Vagina (tissue), 2 donors: ENCODE data around the gene GNAQ.

ENCODE experiments used
- CTCF ChIP-seq, 3 experiments: fragments of 450-650 bp in 2 of 3; fragments of 200-600 bp in 1 of 3; sonication (generic) in 1 of 3; IDR thresholded peaks; one replicate each; pipeline ENCODE4 v1.5.1; 2017 to 2019; ENCODE audit warnings: antibody characterized with exemption in 3 of 3, mild to moderate bottlenecking in 2 of 3, moderate library complexity in 2 of 3
- POLR2A ChIP-seq, 2 donors: fragments of 450-650 bp; IDR thresholded peaks; one replicate each; pipeline ENCODE4 v1.6.1; 2017; ENCODE audit warnings: antibody characterized with exemption in 2 of 2, mild to moderate bottlenecking in 2 of 2, moderate library complexity in 2 of 2

- TF ChIP-seq CTCF (IDR thresholded peaks at IDR 0.05) (no peak), POLR2A (IDR thresholded peaks at IDR 0.05) (no peak)
Measured at GRCh38 chr9:77848897-77849296, 182.7 kb downstream of the GNAQ start.
